Karpas-422 (cell line): Measurements from ENCODE around the gene C1QTNF1. TPM values are rescaled to one million over a fixed set of nuclear protein-coding genes. Genes with fewer than 3 reads are reported as not detected.

Experiments
- DNase-seq: peaks from one replicate; pipeline ENCODE4 v3.0.0-alpha.2; 2015
- H2AFZ ChIP-seq: fragments of 200-600 bp; sonication (generic); 2 replicates; pipeline ENCODE4 v1.6.1; 2014; ENCODE audit warnings: antibody characterized with exemption, low read length, mixed read lengths
- H3K27ac ChIP-seq: fragments of 200-600 bp; sonication (generic); 2 replicates; pipeline ENCODE4 v1.5.1; 2014; ENCODE audit warnings: mild to moderate bottlenecking, low read length, moderate library complexity
- H3K27me3 ChIP-seq: fragments of 200-600 bp; sonication (generic); 2 replicates; pipeline ENCODE4 v1.6.1; 2014; ENCODE audit warnings: low read length, mixed read lengths
- H3K36me3 ChIP-seq: fragments of 200-600 bp; sonication (generic); 2 replicates; pipeline ENCODE4 v1.6.1; 2014; ENCODE audit warnings: low read length, mixed read lengths; ENCODE audit not compliant: insufficient read depth
- H3K4me1 ChIP-seq: fragments of 200-600 bp; sonication (generic); 2 replicates; pipeline ENCODE4 v1.6.1; 2014; ENCODE audit warnings: mild to moderate bottlenecking, low read length, mixed read lengths
- H3K4me2 ChIP-seq: fragments of 200-600 bp; sonication (generic); 2 replicates; pipeline ENCODE4 v1.6.1; 2014; ENCODE audit warnings: low read length, low read depth, mild to moderate bottlenecking; ENCODE audit not compliant: poor library complexity, severe bottlenecking
- H3K4me3 ChIP-seq: fragments of 200-600 bp; sonication (generic); 2 replicates; pipeline ENCODE4 v1.5.1; 2014; ENCODE audit warnings: mild to moderate bottlenecking, antibody characterized with exemption, low read length, mixed read lengths
- H3K79me2 ChIP-seq: fragments of 200-600 bp; sonication (generic); 2 replicates; pipeline ENCODE4 v1.6.1; 2014; ENCODE audit warnings: mild to moderate bottlenecking, low read length, mixed read lengths
- H3K9ac ChIP-seq: fragments of 200-600 bp; sonication (generic); 2 replicates; pipeline ENCODE4 v1.6.0; 2014; ENCODE audit warnings: low read length
- H3K9me2 ChIP-seq: fragments of 200-600 bp; sonication (generic), shearing (Covaris generic); replicated peaks from 2 replicates; pipeline ENCODE4 v1.6.0; 2014; ENCODE audit warnings: mild to moderate bottlenecking, low read length, moderate library complexity; ENCODE audit not compliant: insufficient read depth
- H3K9me3 ChIP-seq: fragments of 300-700, 200-600 bp; sonication (generic); 2 replicates; pipeline ENCODE4 v1.6.1; 2014; ENCODE audit warnings: low read length, mixed read lengths
- H4K20me1 ChIP-seq: fragments of 200-600 bp; sonication (generic); 2 replicates; pipeline ENCODE4 v1.6.1; 2014; ENCODE audit warnings: mild to moderate bottlenecking, antibody characterized with exemption, low read length, low read depth; ENCODE audit not compliant: insufficient read depth
- total RNA-seq: library from RNA; depleted of rRNA; stranded (reverse); fragments of >200 nt; shearing (Covaris generic); gene quantifications from 2 replicates; pipeline ENCODE4 v1.2.3, GENCODE V29; 2014; ENCODE audit warnings: low replicate concordance

C1QTNF1 gene
- total RNA-seq, 1 experiment from 2014 or later: not detected

DNA sequence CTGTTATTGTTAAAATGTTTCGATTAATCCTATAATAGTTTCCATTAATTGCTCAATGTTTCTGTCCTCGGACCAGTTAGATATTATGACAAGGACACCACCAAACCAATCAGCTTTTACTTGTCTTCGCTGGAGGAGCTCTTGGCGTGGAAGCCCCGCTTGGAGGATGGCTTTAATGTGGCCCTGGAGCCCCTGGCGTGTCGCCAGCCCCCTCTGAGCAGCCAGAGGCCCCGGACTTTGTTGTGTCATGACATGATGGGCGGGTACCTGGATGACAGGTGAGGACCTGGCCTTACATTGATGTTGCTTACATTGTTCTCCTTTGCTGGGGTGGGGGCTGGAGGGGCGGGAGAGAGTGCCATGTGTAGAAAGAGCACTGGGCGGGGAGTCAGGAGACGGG, 53.6 kb downstream of the C1QTNF1 start:
- no peak for DNase-seq
- Histone ChIP-seq H3K9me2 (no peaks in the 10 kb centered on the region), H3K27me3 (no peaks in the 10 kb centered on the region), H3K9me3 (no peaks in the 10 kb centered on the region), H3K9ac (no peak overlapping the region), H3K4me3 (no peak overlapping the region), H3K27ac (no peak overlapping the region), H3K36me3 (no peaks in the 10 kb centered on the region), H3K79me2 (no peaks in the 10 kb centered on the region), H3K4me1 (peaks cover 13% of the 10 kb centered on the region), H2AFZ (no peak overlapping the region), H3K4me2 (no peak overlapping the region), H4K20me1 (no peaks in the 10 kb centered on the region)

DNA sequence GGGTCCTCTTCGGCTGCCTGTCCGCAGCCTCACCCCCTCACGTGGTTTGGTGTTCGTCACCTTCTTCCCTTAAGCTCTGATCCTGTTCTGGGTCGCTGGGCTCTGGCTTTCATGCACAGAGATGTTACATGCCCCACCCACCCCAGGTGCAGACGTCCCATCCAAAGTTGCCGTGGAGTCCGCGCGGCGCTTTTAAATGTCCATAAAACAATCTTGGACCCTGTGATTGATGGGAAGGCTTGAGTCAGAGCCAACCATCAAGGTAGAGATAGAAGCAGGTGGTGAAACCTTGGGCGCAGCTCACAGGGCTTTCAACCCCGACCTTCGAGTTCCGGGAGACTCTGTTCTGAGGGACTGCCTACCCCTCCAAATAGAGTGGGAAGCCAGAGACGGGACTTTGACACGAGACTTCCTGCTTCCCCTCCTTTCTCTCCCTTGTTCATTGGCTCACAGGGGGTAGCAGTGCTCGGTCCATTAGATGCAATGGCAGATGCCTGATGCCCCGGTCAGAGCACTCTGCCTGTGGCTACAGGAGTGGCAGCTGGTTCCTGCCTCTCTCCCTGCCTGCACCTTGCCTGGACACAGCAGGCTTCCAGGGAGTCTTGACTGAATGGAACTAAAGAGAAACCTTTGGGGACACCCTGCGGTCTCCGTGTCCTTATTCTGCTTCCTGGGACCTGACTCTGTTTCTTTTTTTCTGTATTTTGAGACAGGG, 54.7 kb downstream of the C1QTNF1 start:
- H3K36me3 ChIP-seq: no peaks in the 10 kb centered on the region
- no peaks in the 10 kb centered on the region for H3K79me2 ChIP-seq
- H3K9me2 ChIP-seq: no peaks in the 10 kb centered on the region
- no peaks in the 10 kb centered on the region for H3K27me3 ChIP-seq
- no peak overlapping the region for H3K9ac ChIP-seq
- H4K20me1 ChIP-seq: no peaks in the 10 kb centered on the region
- no peaks in the 10 kb centered on the region for H3K9me3 ChIP-seq
- H3K27ac ChIP-seq: no peak overlapping the region
- H3K4me2 ChIP-seq: no peak overlapping the region
- DNase-seq: no peak
- peaks cover 13% of the 10 kb centered on the region for H3K4me1 ChIP-seq
- no peak overlapping the region for H2AFZ ChIP-seq
- no peak overlapping the region for H3K4me3 ChIP-seq

DNA sequence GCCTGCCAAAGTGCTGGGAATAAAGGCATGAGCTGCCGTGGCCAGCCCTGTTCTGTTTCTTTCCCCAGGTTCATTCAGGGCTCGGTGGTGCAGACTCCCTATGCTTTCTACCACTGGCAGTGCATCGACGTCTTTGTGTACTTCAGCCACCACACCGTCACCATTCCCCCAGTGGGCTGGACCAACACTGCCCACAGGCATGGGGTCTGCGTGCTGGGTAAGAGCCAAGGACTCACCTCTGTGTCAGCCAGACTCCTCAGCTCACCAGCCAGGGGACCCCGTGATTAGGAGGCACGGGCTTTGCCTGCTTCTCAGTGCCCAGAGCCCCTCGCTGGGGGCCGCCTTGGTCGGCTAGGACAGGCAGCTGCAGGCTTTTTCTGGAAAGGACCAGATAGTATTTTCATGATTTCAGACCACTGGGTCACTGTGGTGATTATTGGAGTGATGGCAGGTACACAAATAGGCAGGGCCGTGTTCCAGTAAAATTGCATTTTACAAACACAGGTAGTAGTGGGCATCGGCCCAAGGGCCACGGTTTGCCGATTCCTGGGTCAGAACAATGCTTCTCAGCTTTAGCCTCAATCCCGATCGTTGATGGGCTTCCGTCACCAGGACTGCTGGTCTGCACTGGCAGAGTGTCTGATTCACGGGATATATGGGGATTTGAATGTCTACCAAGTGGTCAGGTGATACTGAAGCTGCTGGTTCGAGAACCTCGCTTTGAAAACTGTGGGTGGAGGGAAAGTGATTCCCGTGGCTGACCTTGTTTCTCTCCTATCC, 55.6 kb downstream of the C1QTNF1 start:
- no peaks in the 10 kb centered on the region for H3K9me2 ChIP-seq
- no peaks in the 10 kb centered on the region for H4K20me1 ChIP-seq
- H3K27ac ChIP-seq: no peak overlapping the region
- H3K4me2 ChIP-seq: no peak overlapping the region
- H3K9me3 ChIP-seq: no peaks in the 10 kb centered on the region
- H3K27me3 ChIP-seq: no peaks in the 10 kb centered on the region
- H3K9ac ChIP-seq: no peak overlapping the region
- H3K79me2 ChIP-seq: no peaks in the 10 kb centered on the region
- H3K4me3 ChIP-seq: no peak overlapping the region
- H3K4me1 ChIP-seq: peaks cover 9% of the 10 kb centered on the region
- H2AFZ ChIP-seq: no peak overlapping the region
- no peak for DNase-seq
- no peaks in the 10 kb centered on the region for H3K36me3 ChIP-seq

DNA sequence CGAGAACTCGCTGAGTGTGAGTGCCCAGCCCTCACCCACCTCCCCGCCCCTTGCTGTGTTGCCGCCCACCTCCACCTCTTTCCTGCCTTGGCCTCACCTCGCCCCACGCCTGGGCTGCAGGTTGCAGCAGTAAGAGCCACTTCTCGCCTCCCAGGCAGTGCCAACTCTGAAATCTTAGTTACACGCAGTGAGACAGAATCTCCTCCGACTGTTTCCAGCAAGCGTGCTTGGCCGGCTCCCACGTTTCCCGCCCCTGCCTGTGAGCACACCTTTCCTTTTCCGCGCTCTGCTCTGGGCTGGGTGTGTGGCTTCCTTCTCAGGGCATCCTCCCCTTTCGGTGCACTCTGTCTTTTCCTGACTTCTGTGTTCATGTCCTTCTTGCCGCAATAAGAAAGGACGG, 56.4 kb downstream of the C1QTNF1 start:
- H3K4me2 ChIP-seq: no peak overlapping the region
- no peak overlapping the region for H3K27ac ChIP-seq
- H3K9me3 ChIP-seq: no peaks in the 10 kb centered on the region
- no peaks in the 10 kb centered on the region for H4K20me1 ChIP-seq
- H3K79me2 ChIP-seq: no peaks in the 10 kb centered on the region
- no peaks in the 10 kb centered on the region for H3K36me3 ChIP-seq
- no peak overlapping the region for H3K9ac ChIP-seq
- H3K4me3 ChIP-seq: no peak overlapping the region
- H2AFZ ChIP-seq: no peak overlapping the region
- no peaks in the 10 kb centered on the region for H3K27me3 ChIP-seq
- peaks cover 7% of the 10 kb centered on the region for H3K4me1 ChIP-seq
- H3K9me2 ChIP-seq: no peaks in the 10 kb centered on the region
- no peak for DNase-seq

DNA sequence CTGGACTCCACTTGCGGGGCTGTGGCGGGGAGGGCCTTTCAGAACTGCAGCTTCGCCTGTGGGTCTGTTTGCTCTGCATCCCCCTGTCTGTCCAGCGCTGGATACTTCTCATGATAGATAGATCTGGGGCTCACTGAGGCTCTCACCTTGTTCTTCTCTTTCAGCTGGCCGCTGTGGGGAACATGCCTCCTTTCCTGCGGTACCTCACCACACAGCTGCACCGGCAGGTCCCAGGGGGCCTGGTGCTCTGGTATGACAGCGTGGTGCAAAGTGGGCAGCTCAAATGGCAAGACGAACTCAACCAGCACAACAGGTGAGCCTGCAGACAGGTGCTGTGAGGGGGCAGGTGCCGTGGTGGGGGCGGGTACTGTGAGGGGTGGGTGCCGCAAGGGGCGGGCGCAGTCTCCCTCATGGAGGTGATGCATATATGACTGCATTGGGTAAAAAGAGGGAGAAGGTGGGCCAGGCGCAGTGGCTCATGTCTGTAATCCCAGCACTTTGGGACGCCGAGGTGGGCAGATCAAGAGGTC, 56.9 kb downstream of the C1QTNF1 start:
- no peaks in the 10 kb centered on the region for H3K27me3 ChIP-seq
- H3K9me3 ChIP-seq: no peaks in the 10 kb centered on the region
- H4K20me1 ChIP-seq: no peaks in the 10 kb centered on the region
- no peak overlapping the region for H2AFZ ChIP-seq
- H3K4me1 ChIP-seq: peaks cover 2% of the 10 kb centered on the region
- H3K36me3 ChIP-seq: no peaks in the 10 kb centered on the region
- H3K9ac ChIP-seq: no peak overlapping the region
- no peak overlapping the region for H3K4me3 ChIP-seq
- no peak for DNase-seq
- no peaks in the 10 kb centered on the region for H3K9me2 ChIP-seq
- H3K79me2 ChIP-seq: no peaks in the 10 kb centered on the region
- no peak overlapping the region for H3K27ac ChIP-seq
- no peak overlapping the region for H3K4me2 ChIP-seq

DNA sequence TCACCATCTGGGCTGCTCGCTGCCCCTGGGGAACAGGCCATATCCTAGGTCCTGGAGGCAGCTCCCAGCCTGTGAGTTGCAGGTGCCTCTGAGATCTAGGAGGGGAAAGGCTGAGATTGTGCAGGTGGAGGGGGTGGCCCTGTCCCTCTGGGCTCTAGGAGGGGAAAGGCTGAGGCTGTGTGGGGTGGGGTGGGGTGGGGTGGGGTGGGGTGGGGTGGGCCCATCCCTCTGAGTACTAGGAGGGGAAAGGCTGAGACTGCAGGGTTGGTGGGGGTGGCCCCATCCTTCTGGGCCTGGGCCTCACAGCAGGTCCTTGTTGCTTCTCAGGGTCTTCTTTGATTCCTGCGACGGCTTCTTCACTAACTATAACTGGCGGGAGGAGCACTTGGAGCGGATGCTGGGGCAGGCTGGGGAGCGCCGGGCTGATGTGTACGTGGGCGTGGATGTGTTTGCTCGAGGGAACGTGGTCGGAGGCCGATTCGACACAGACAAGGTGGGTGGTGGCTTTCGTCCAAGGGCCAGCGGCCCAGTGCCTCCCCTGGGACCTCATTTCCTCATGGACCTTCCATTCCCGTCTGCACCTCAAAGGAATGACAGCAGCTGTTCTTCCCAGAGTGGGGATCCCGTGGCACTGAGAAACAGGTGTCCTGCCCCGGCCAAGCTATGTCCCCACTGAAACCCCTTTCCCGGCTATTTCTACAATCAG, 57.8 kb downstream of the C1QTNF1 start:
- no peak overlapping the region for H3K9ac ChIP-seq
- H3K4me1 ChIP-seq: no peaks in the 10 kb centered on the region
- H3K4me2 ChIP-seq: no peak overlapping the region
- no peaks in the 10 kb centered on the region for H3K79me2 ChIP-seq
- no peaks in the 10 kb centered on the region for H4K20me1 ChIP-seq
- no peaks in the 10 kb centered on the region for H3K9me3 ChIP-seq
- DNase-seq: no peak
- no peaks in the 10 kb centered on the region for H3K27me3 ChIP-seq
- H3K36me3 ChIP-seq: no peaks in the 10 kb centered on the region
- H3K27ac ChIP-seq: no peak overlapping the region
- H2AFZ ChIP-seq: no peak overlapping the region
- H3K9me2 ChIP-seq: no peaks in the 10 kb centered on the region
- no peak overlapping the region for H3K4me3 ChIP-seq

DNA sequence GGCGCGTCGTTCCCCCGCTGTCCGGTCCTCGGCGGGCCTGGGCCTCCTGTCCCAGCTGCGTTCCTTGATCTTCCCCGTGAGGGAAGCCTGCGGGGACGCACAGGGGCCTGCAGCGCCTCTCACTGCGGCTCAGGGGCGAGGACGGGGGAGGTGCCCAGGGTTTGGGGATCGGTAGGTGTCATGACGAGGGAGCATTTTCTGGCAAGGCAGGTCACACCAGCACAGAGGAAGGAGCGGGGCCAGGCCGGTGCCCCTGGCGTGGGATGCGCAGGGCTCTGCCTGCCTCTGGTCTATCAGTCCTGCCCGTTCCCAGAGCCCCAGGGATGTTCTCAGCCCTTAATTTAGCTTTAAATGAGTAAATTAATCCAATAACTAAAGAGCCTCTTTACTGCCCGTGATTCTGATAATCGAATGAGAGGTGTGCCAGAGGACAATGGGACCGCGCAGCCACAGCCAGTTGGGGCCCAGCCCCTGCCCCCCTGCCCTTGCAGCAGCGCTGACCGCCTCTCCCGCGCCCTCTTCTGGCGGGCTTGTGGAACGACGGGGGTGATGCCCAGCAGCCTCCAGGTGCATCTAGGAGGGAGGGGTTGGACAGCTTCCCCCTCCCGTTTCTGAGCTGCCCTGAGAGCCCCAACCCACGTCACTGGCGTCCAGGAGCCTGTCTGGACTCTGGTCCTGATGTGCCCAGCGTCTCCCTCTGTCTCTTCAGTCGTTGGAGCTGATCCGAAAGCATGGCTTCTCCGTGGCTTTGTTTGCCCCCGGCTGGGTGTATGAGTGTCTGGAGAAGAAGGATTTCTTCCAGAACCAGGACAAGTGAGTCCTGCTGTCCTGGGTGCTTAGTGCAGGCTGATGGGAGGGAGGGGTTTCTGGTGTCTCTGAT, 58.6 kb downstream of the C1QTNF1 start:
- Histone ChIP-seq H3K27me3 (no peaks in the 10 kb centered on the region), H3K9me2 (no peaks in the 10 kb centered on the region), H2AFZ (no peak overlapping the region), H3K9ac (no peak overlapping the region), H3K4me1 (no peaks in the 10 kb centered on the region), H3K9me3 (no peaks in the 10 kb centered on the region), H3K4me3 (no peak overlapping the region), H3K79me2 (no peaks in the 10 kb centered on the region), H3K4me2 (no peak overlapping the region), H3K27ac (no peak overlapping the region), H4K20me1 (no peaks in the 10 kb centered on the region), H3K36me3 (no peaks in the 10 kb centered on the region)
- DNase-seq: peak; percentile 80
